Measurements from ENCODE around the gene HBG1. TPM values are rescaled to one million over a fixed set of nuclear protein-coding genes. Genes with fewer than 3 reads are reported as not detected.

Gene HBG1
- total RNA-seq, 4 donors from 2014 or later: not detected

- Histone ChIP-seq H3K27ac (no peak overlapping the region), H3K9me3 (no peaks in the 10 kb centered on the region), H3K27me3 (no peaks in the 10 kb centered on the region), H3K4me1 (no peaks in the 10 kb centered on the region), H3K36me3 (no peaks in the 10 kb centered on the region), H3K4me3 (no peak overlapping the region)
- TF ChIP-seq POLR2A (IDR thresholded peaks at IDR 0.05) (no peak), CTCF (IDR thresholded peaks at IDR 0.05) (no peak)
- no peak for DNase-seq
- intact Hi-C loops (cut with DNase I): no loop called here
- 74 to 81% methylated on average over 5 to 6 of the region's 6 CpGs for WGBS, 2 donors
Measured at GRCh38 chr11:5224538-5225479, 24.8 kb downstream of the HBG1 start.

GRCh38 chr11:5223686-5224085, 26.0 kb downstream of the HBG1 start:
- Histone ChIP-seq H3K36me3 (no peaks in the 10 kb centered on the region), H3K9me3 (no peaks in the 10 kb centered on the region), H3K4me3 (no peak overlapping the region), H3K27ac (no peak overlapping the region), H3K4me1 (no peaks in the 10 kb centered on the region), H3K27me3 (no peaks in the 10 kb centered on the region)
- TF ChIP-seq POLR2A (IDR thresholded peaks at IDR 0.05) (no peak), CTCF (IDR thresholded peaks at IDR 0.05) (no peak)
- WGBS, 2 donors: 75 to 79% methylated on average over 1 of the region's 1 CpG
- no peak for DNase-seq
- intact Hi-C loops (cut with DNase I): no loop called here

- Histone ChIP-seq H3K9me3 (no peaks in the 10 kb centered on the region), H3K27ac (no peak overlapping the region), H3K27me3 (no peaks in the 10 kb centered on the region), H3K36me3 (no peaks in the 10 kb centered on the region), H3K4me1 (no peaks in the 10 kb centered on the region), H3K4me3 (no peak overlapping the region)
- DNase-seq: no peak
- no peak for TF ChIP-seq POLR2A (IDR thresholded peaks at IDR 0.05)
- intact Hi-C loops (cut with DNase I): no loop called here
- 81 to 90% methylated on average over 6 of the region's 6 CpGs for WGBS, 2 donors
Measured at GRCh38 chr11:5223146-5223545, 26.5 kb downstream of the HBG1 start.

DNA sequence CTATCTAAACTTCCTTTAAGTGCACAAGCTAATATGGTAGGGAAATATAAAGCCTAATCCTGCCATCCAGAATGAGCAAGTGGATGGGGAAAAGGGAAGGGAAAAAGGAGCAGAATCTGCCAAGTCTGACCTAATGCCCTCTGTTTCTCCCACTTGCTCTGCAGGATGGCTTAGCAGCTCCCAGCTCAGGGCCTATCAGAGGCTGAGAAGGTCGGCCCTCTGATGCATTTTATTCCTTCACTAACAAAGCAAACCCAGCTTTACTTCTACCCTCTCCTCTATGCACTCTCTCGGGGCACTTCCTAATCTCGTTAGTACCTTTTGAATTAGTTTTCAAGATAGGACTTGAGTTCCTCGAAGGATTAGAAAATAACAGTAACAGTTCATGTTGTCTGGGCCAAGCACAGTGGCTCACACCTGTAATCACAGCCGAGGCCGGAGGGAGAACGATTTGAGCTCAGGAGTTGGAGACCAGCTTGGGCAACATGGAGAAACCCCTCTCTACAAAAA, 39.2 kb downstream of the HBG1 start:
- no peak for TF ChIP-seq CTCF (IDR thresholded peaks at IDR 0.05)
- no peak for TF ChIP-seq POLR2A (IDR thresholded peaks at IDR 0.05)
- no peak for DNase-seq
- no peaks in the 10 kb centered on the region for H3K36me3 ChIP-seq
- no peaks in the 10 kb centered on the region for H3K27me3 ChIP-seq
- no peaks in the 10 kb centered on the region for H3K9me3 ChIP-seq
- intact Hi-C loops (cut with DNase I): no loop called here
- 49 to 52% methylated on average over 6 to 7 of the region's 7 CpGs for WGBS, 2 donors
- H3K4me1 ChIP-seq: no peaks in the 10 kb centered on the region
- H3K4me3 ChIP-seq: no peak overlapping the region
- H3K27ac ChIP-seq: no peak overlapping the region

DNA sequence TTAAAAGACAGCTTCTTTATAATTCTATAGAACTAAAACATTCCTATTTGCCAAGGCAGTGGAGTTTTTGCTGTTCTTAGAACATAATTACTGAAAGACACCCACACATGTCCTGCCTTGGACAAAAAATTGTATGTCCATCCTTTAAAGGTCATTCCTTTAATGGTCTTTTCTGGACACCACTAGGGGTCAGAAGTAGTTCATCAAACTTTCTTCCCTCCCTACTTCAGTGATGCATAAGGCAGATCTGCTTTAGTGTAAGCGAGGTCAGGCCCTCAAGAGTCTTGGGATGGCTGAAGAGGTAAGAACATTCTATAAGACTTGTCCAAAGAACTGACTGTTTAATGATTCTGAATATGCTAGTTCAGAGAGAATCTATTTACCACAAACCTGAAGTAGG, 44.9 kb downstream of the HBG1 start:
- TF ChIP-seq CTCF (IDR thresholded peaks at IDR 0.05) (peak in 3 of 6 experiments; percentile 7 to 28 (median 13)), POLR2A (IDR thresholded peaks at IDR 0.05) (no peak)
- WGBS, 2 donors: 13 to 38% methylated on average over 1 of the region's 1 CpG
- Histone ChIP-seq H3K36me3 (no peaks in the 10 kb centered on the region), H3K4me3 (no peak overlapping the region), H3K9me3 (no peaks in the 10 kb centered on the region), H3K27me3 (no peaks in the 10 kb centered on the region), H3K4me1 (no peaks in the 10 kb centered on the region), H3K27ac (no peak overlapping the region)
- DNase-seq: no peak
- intact Hi-C loops (cut with DNase I): no loop called here

Data from esophagus squamous epithelium (tissue), 5 donors.